Measurements from ENCODE around the gene TLNRD1. TPM values are rescaled to one million over a fixed set of nuclear protein-coding genes. Genes with fewer than 3 reads are reported as not detected.
A peak's percentile ranks its signal among the peaks of the same experiment; 100 is the strongest.

TLNRD1 gene
- total RNA-seq, 2 donors from 2014 or later: 19.1 to 39.3 TPM

DNA sequence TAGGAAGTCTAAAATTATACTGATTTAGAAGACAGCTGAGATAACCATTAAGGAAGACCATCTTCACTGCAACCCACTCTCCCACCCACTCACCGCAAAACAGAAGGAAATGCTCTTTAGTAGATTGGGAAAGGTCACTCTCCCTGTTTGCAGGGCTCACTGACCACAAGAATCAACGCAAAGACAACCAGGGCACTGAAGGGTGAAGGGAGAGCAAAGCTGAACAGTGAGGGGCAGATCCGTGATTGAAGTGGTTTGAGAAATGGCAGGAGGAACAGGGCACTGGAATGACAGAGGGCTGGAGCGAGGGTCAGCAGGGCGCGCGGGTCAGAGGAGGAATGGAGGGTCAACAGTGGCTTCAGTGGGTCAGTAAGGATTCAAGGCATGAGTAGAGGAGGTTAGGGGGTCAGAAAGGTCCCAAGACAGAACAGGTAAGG is 11.6 kb upstream of the TLNRD1 start:
- Mint-ChIP-seq H3K4me3 (peak overlapping the region; percentile 97), H3K36me3 (ENCODE audit: low read depth) (peaks cover 34% of the 10 kb centered on the region), H3K27ac (peak overlapping the region; percentile 94), H3K27me3 (no peaks in the 10 kb centered on the region), H3K9me3 (no peaks in the 10 kb centered on the region), H3K4me1 (peaks cover 34% of the 10 kb centered on the region)
- ATAC-seq (replicated peaks): no peak

DNA sequence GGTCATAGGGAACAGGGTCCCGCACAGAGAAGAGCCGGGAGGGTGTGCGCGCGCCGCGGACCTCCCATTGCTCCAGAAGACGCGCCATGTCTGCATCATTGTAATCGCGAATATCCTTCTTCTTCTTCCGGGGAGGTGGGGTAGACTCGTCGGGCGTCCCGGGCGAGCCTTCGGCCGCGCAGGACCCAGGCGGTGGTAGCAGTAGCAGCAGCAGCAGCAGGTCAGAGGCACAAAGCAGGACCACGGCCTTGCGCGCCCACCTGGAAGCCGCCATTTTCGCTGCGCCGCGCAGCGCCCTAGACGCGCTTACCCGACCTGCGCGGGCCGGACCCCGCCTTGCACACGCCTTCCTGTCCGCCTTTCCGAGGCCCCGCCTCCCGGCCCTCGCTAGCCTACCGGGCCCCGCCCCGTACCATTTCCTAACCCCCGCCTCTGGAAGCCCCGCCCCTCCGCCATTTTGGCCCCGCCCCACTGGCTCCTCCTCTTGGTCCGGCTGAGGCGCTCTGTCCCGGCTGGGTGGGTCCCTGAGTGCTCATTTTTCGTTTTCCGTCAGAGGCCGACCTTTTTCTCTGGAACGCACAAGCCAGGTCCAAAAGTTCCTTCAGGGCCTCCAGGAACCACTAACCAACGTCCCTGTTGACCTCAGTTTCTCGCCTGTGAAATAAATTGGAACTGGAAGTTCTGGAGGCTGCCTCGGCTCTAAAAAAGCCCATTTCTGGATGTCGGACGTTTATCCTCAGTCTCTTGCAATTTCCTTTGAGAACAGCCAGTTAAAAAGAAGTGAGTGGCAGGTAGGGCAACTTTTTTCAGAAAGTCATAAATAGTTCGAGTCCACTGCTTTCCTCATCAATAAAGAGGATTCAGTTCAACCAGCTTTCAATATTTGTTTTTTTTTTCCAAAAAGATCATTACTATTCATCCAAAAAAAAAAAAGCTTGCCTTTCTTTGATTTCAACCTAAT is 10.9 kb upstream of the TLNRD1 start, which contains the start of gene MESD:
Gene MESD, minus strand, starts transcription at position 302 of the 961 bp plus-strand sequence. Its CDS starts 28 bp downstream, at position 274.
- Mint-ChIP-seq H3K27ac (peak within 1 kb of the TSS; percentile 94), H3K4me3 (peak within 1 kb of the TSS; percentile 97), H3K36me3 (ENCODE audit: low read depth) (peaks cover 27% of the 10 kb centered on the region), H3K9me3 (no peaks in the 10 kb centered on the region), H3K4me1 (peaks cover 28% of the 10 kb centered on the region), H3K27me3 (no peaks in the 10 kb centered on the region)
- ATAC-seq (replicated peaks): peak; percentile 99

DNA sequence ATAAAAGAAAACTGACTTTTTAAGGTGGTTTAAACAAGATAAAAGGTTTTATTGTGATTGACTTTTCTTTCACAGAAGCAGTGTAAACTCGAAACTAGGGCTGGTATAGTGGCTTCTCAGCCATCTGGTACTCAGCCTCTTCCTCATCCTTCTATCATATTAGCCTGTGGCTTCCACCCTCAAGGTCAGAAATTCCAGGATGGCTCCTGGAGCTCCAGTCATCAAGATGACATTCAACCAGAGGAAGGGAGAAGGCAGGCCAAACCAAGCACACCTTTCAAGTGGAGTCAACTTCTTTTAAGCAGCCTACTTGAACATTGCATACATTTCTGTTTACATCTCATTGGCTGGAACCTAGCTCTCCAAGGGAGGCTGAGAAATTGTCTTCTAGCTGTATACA is 9.8 kb upstream of the TLNRD1 start:
- Mint-ChIP-seq H3K4me3 (peak overlapping the region; percentile 97), H3K9me3 (no peaks in the 10 kb centered on the region), H3K27me3 (no peaks in the 10 kb centered on the region), H3K36me3 (ENCODE audit: low read depth) (peaks cover 21% of the 10 kb centered on the region), H3K4me1 (peaks cover 21% of the 10 kb centered on the region), H3K27ac (no peak overlapping the region)
- ATAC-seq (replicated peaks): no peak

DNA sequence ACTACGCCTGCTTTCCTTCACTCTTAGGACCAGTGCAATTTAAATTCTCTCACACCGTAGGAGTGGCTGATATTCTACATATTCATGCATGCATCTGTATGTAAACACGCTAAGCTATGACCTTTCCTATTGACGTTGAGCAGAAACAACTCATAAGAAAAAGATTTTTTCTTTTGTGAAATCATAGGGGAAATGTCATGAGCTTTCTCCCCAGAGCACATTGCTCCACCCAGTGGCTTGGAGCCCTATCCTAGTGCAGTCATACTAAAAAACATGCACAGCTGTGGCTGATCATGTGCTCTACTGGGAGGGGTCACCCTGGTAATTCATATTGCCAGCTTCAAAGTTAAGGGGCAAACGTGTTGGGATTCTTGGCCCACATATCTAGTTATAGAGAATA is 9.3 kb upstream of the TLNRD1 start:
- H3K4me3 Mint-ChIP-seq: peak overlapping the region; percentile 97
- no peak overlapping the region for H3K27ac Mint-ChIP-seq
- H3K4me1 Mint-ChIP-seq: peaks cover 18% of the 10 kb centered on the region
- H3K36me3 Mint-ChIP-seq (ENCODE audit: low read depth): peaks cover 20% of the 10 kb centered on the region
- H3K9me3 Mint-ChIP-seq: no peaks in the 10 kb centered on the region
- no peaks in the 10 kb centered on the region for H3K27me3 Mint-ChIP-seq
- no peak for ATAC-seq (replicated peaks)

DNA sequence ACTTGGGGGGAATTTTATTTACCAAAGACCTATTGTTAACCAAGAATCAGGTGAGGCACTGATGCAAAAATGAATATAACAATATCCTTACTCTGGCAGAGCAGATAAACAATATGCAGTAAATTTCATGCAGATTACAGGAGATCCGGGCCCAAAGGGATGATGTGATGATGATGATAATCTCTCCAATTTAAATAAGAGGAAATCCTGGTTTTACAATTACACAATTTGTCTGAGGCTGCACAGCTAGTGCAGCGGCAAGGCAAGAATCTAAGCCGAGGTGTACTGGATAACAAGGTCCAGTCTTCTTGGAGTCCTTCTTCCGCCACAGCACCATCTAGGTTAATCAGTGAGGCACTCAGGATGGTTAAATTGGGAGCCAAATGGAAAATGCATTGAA is 8.7 kb upstream of the TLNRD1 start:
- ATAC-seq (replicated peaks): no peak
- H3K27me3 Mint-ChIP-seq: no peaks in the 10 kb centered on the region
- no peak overlapping the region for H3K4me3 Mint-ChIP-seq

DNA sequence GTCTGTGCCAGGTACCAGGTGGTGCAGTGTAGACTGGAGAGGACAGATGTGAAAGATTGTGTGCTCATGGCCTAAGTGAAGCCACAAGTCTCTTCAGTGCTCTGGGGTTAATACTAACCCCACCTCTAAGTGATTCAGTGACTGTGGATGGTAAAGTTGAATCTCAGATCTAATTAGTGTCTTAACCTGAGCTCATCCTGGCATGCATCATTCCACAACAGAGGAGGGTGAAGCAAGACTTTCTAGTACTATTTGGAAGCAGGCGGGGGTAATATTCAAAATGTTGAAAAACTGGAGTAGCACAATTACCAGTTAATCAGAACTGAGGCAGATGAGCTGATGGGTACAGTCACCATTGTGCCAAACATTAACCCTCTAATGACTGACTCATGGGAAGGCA is 8.3 kb upstream of the TLNRD1 start:
- Mint-ChIP-seq H3K9me3 (no peaks in the 10 kb centered on the region), H3K27me3 (no peaks in the 10 kb centered on the region), H3K27ac (no peak overlapping the region), H3K36me3 (ENCODE audit: low read depth) (peaks cover 13% of the 10 kb centered on the region), H3K4me3 (no peak overlapping the region), H3K4me1 (peaks cover 11% of the 10 kb centered on the region)
- no peak for ATAC-seq (replicated peaks)

More for the DNA sequence above, 8.7 kb upstream of the TLNRD1 start:
- Mint-ChIP-seq H3K27ac (no peak overlapping the region), H3K9me3 (no peaks in the 10 kb centered on the region), H3K4me1 (peaks cover 12% of the 10 kb centered on the region), H3K36me3 (ENCODE audit: low read depth) (peaks cover 14% of the 10 kb centered on the region)

DNA sequence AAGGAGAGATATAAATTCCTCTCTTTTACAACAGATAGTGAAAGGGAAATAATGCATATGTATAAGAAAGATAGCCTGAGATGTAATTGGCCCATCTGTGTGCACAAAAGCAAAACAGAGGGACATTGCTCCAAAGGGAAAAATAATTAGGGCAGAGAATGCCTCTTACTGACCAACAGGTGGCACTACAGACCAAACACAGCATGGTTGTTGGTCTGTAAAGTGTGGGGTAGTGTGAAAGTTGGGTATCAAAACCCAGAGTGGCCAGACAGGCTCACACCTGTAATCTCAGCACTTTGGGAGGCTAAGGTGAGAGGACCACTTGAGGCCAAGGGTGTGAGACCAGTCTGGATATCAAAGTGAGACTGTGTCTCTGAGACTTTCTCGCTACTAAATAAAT is 4.5 kb upstream of the TLNRD1 start:
- Mint-ChIP-seq H3K4me3 (no peak overlapping the region), H3K27me3 (no peaks in the 10 kb centered on the region), H3K27ac (no peak overlapping the region), H3K4me1 (peaks cover 8% of the 10 kb centered on the region), H3K9me3 (no peaks in the 10 kb centered on the region), H3K36me3 (ENCODE audit: low read depth) (peaks cover 8% of the 10 kb centered on the region)
- no peak for ATAC-seq (replicated peaks)

DNA sequence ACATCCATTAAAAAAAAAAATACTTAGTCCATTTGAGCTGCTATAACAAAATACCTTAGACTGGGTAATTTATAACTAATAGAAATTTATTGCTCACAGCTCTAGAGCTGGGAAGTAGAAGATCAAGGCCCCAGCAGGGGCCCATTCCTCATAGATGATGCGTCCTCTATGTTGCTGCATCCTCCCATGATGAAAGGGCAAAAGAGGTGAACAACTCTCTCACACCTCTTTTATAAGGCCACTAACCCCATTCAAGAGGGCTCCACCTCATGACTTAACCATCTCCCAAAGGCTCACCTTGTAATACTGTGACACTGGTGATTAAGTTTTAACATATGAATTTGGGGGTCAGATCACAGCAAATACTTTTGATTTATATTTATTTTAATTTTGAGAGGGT is 3.0 kb upstream of the TLNRD1 start:
- Mint-ChIP-seq H3K27ac (no peak overlapping the region), H3K4me3 (no peak overlapping the region), H3K36me3 (ENCODE audit: low read depth) (peaks cover 14% of the 10 kb centered on the region), H3K9me3 (no peaks in the 10 kb centered on the region), H3K27me3 (no peaks in the 10 kb centered on the region), H3K4me1 (peaks cover 8% of the 10 kb centered on the region)
- no peak for ATAC-seq (replicated peaks)

DNA sequence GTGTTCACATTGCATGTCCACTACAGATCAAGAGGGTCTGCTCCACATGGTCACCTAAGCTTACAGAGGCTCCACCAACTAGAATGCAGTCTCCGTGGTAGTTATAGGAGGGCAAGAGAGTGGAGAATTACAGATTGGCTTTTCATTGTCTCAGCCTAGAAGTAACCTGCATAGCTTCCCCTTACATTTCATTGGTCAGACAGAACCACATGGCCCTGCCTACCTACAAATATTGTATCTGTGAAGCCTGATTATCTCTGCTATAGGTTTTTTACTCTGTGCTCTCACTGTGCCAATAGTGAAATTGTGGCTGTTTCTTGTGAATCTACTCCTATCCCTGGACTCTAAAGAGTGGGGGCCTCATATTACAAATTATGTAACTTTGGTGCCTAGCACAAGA is 2.5 kb upstream of the TLNRD1 start:
- Mint-ChIP-seq H3K36me3 (ENCODE audit: low read depth) (peaks cover 18% of the 10 kb centered on the region), H3K4me3 (peak overlapping the region; percentile 24), H3K9me3 (no peaks in the 10 kb centered on the region), H3K27ac (no peak overlapping the region), H3K4me1 (peaks cover 9% of the 10 kb centered on the region), H3K27me3 (no peaks in the 10 kb centered on the region)
- no peak for ATAC-seq (replicated peaks)

DNA sequence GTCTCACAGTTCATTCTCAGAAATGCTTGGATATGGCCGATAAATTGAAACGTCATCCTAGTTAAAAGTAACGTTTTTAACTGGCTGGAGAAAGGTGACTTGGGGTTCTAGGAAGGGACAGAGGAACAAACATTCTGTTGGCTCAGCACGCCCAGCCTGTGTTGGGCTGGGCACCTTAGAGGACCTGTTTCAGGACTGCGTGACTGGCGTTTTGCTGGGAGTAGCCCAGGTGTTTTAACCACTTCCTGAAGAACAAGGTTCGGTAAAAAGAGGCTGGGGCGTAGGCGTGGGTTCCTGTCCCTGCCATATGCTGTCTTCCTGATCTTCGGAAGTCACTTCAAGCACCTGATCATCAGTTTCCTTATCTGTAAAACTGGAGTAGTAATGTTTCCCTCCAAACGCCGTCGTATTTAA is 1.1 kb upstream of the TLNRD1 start:
- Mint-ChIP-seq H3K27me3 (no peaks in the 10 kb centered on the region), H3K4me1 (peaks cover 19% of the 10 kb centered on the region)

DNA sequence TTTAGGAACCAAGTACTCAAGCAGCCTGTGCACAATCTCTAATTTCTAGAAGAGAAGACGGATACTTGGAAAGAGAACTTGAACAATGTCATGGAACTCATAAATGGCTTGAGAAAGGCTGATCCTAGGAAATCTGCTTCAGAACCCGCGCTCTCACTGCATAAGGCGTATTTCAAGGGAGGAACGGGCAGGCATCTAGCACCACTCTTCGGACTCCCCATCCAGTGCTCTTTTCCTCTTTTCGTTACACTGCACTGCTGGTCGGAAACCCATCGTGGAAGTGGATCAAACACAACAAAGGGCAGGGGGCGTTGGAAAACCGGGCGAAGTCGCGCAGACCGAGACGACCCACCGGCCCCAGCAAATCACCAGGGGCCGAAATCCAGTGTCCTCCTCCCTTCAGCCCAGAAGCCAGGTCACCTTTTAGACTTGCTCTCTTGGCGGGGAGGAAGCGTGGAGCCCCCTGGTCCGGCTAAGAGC is 539 bp upstream of the TLNRD1 start:
- H3K4me3 Mint-ChIP-seq: peak overlapping the region; percentile 93
- ATAC-seq (replicated peaks): no peak
- H3K9me3 Mint-ChIP-seq: no peaks in the 10 kb centered on the region
- peaks cover 25% of the 10 kb centered on the region for H3K4me1 Mint-ChIP-seq
- H3K36me3 Mint-ChIP-seq (ENCODE audit: low read depth): peaks cover 37% of the 10 kb centered on the region
- H3K27ac Mint-ChIP-seq: peak overlapping the region; percentile 93
- H3K27me3 Mint-ChIP-seq: no peaks in the 10 kb centered on the region

More for the DNA sequence above, 1.1 kb upstream of the TLNRD1 start:
- Mint-ChIP-seq H3K27ac (peak overlapping the region; percentile 93), H3K4me3 (peak overlapping the region; percentile 93), H3K9me3 (no peaks in the 10 kb centered on the region), H3K36me3 (ENCODE audit: low read depth) (peaks cover 31% of the 10 kb centered on the region)
- ATAC-seq (replicated peaks): peak; percentile 13

DNA sequence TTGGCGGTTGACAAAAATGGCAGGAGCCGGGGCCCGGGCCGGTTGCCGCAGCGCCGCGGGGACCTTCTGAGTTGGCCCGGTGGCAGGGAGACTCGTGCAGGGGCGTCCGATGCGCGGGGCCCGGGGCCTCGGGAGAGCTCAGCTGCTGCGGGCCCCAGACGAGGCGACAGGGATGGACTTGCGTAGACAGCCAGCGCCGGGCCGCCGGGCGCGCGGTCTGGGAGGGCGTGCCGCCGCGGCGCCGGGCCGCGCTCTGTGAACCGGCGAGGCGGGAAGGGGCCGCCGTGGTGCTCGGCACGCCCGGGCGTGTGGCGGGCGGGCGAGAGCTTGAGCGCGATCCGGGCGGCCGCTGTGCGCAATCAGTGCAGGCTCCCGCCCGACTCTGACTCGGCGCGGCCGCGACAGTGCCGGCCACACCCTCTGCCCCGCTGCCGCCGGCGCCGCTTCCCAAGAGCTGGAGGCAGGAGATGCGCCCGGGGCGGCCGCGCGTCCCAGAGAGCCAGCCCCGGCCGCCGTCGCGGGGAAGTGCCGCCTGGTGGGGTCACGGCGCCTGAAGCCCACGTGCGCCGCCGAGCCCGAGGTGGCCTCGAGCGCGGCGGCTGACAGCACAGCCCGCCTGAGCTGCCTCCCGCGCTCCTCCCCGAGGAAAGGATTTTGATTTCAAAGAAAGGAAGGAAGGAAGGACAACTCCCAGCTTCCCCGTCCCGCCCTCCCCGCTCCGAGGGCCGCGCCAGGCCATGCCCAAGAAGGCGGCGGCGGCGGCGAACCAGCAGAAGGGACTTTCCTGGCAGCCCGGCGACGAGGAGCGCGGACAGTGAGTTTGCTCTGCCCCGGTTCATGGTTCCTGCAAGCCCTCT is 657 bp downstream of the TLNRD1 start:
- peaks cover 30% of the 10 kb centered on the region for H3K4me1 Mint-ChIP-seq
- H3K36me3 Mint-ChIP-seq (ENCODE audit: low read depth): peaks cover 44% of the 10 kb centered on the region
- no peaks in the 10 kb centered on the region for H3K9me3 Mint-ChIP-seq
- ATAC-seq (replicated peaks): peak; percentile 45
- no peak overlapping the region for H3K27ac Mint-ChIP-seq
- peak overlapping the region; percentile 93 for H3K4me3 Mint-ChIP-seq
- H3K27me3 Mint-ChIP-seq: no peaks in the 10 kb centered on the region

DNA sequence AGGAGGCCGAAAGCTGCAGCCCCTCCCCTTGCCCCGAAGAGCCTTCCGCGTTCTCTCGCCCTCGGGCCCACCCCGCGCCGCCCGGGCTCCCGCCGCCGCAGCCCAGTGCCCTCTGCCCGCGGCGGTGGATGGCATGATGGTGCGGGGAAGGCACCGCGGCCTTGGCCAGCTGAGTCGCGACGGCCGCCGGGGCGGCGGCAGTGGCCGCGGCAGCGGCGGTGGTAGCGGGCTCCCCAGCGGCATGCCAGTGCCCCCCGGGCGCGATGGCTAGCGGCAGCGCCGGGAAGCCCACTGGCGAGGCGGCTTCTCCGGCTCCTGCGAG is 1.2 kb downstream of the TLNRD1 start:
- Mint-ChIP-seq H3K4me3 (peak overlapping the region; percentile 93), H3K36me3 (ENCODE audit: low read depth) (peaks cover 44% of the 10 kb centered on the region), H3K4me1 (peaks cover 31% of the 10 kb centered on the region), H3K27me3 (no peaks in the 10 kb centered on the region), H3K27ac (no peak overlapping the region), H3K9me3 (no peaks in the 10 kb centered on the region)
- no peak for ATAC-seq (replicated peaks)

DNA sequence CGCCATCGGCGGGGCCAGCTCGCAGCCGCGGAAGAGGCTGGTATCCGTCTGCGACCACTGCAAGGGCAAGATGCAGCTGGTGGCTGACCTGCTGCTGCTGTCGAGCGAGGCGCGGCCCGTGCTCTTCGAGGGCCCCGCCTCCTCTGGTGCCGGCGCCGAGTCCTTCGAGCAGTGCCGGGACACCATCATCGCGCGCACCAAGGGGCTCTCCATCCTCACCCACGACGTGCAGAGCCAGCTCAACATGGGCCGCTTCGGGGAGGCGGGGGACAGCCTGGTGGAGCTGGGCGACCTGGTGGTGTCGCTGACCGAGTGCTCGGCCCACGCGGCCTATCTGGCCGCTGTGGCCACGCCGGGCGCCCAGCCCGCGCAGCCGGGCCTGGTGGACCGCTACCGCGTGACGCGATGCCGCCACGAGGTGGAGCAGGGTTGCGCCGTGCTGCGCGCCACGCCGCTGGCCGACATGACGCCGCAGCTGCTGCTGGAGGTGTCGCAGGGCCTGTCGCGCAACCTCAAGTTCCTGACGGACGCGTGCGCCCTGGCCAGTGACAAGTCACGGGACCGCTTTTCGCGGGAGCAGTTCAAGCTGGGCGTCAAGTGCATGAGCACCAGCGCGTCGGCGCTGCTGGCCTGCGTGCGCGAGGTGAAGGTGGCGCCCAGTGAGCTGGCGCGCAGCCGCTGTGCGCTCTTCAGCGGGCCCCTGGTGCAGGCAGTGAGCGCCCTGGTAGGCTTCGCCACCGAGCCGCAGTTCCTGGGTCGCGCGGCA is 1.8 kb downstream of the TLNRD1 start:
- no peak for ATAC-seq (replicated peaks)
- Mint-ChIP-seq H3K9me3 (no peaks in the 10 kb centered on the region), H3K27ac (no peak overlapping the region), H3K36me3 (ENCODE audit: low read depth) (peaks cover 44% of the 10 kb centered on the region), H3K4me3 (peak overlapping the region; percentile 93), H3K27me3 (no peaks in the 10 kb centered on the region), H3K4me1 (peaks cover 35% of the 10 kb centered on the region)

All from activated T-helper 17 cell treated with anti-CD3 and anti-CD28 coated beads, Interleukin-2, amount 50 U/mL, for 72 hours (primary cell).